Natural killer cell (primary cell): ENCODE measurements around the gene EVC. TPM values are rescaled to one million over a fixed set of nuclear protein-coding genes. Genes with fewer than 3 reads are reported as not detected.

Source experiments
- ATAC-seq, 3 donors: fragments of 150-1000 bp in 2 of 3; fragments of 200-7000 bp in 1 of 3; cut with Tn5 transposase; 1 replicate in 1 of 3; 2 replicates in 2 of 3; pipeline ENCODE4 v1.10.0; 2021; ENCODE audit warnings: mild to moderate bottlenecking in 2 of 3, moderate library complexity in 2 of 3
- DNase-seq, 2 donors: peaks; one replicate each; pipeline versions ENCODE4 v3.0.0 to v3.0.0-alpha.2; 2013 to 2021; ENCODE audit warnings: mixed read lengths in 1 of 2
- H3K27ac ChIP-seq: one replicate; pipeline ENCODE4 v1.5.1; 2013; ENCODE audit warnings: mild to moderate bottlenecking, low read length
- H3K27me3 ChIP-seq: one replicate; pipeline ENCODE4 v1.6.1; 2013; ENCODE audit warnings: low read length; ENCODE audit not compliant: control insufficient read depth, insufficient read depth
- H3K36me3 ChIP-seq: one replicate; pipeline ENCODE4 v1.6.1; 2013; ENCODE audit warnings: low read length; ENCODE audit not compliant: control insufficient read depth, insufficient read depth
- H3K4me1 ChIP-seq: one replicate; pipeline ENCODE4 v1.6.1; 2013; ENCODE audit warnings: low read length; ENCODE audit not compliant: control insufficient read depth, insufficient read depth
- H3K4me3 ChIP-seq: one replicate; pipeline ENCODE4 v1.5.1; 2013; ENCODE audit warnings: low read length
- H3K9me3 ChIP-seq: one replicate; pipeline ENCODE4 v1.6.1; 2013; ENCODE audit warnings: low read length; ENCODE audit not compliant: control insufficient read depth, insufficient read depth
- H3K27ac Mint-ChIP-seq, 2 donors: one replicate each; pipeline ENCODE4 v1.8.0; 2022; ENCODE audit warnings: mild to moderate bottlenecking in 2 of 2, mixed read lengths in 2 of 2, moderate library complexity in 1 of 2
- H3K27me3 Mint-ChIP-seq, 2 donors: one replicate each; pipeline ENCODE4 v1.8.0; 2022; ENCODE audit warnings: low read depth in 2 of 2, mixed read lengths in 2 of 2
- H3K36me3 Mint-ChIP-seq: one replicate; pipeline ENCODE4 v1.8.0; 2022; ENCODE audit warnings: mixed read lengths
- H3K4me1 Mint-ChIP-seq, 2 donors: one replicate each; pipeline ENCODE4 v1.8.0; 2022; ENCODE audit warnings: mixed read lengths in 2 of 2
- H3K4me3 Mint-ChIP-seq: one replicate; pipeline ENCODE4 v1.8.0; 2022; ENCODE audit warnings: mild to moderate bottlenecking, moderate library complexity, mixed read lengths
- H3K9me3 Mint-ChIP-seq, 2 donors: one replicate each; pipeline ENCODE4 v1.8.0; 2022; ENCODE audit warnings: mixed read lengths in 2 of 2
- WGBS: methylation state at CpG from one replicate; pipeline ENCODE4 v1.1.7; 2013; ENCODE audit warnings: missing lambda C conversion rate; ENCODE audit not compliant: insufficient coverage; 5-methylcytosine and 5-hydroxymethylcytosine counted together
- intact Hi-C: fragments of 100-400 bp; cut with micrococcal nuclease; formaldehyde crosslinking; loops from one replicate; pipeline ENCODE4 v1.14.2; 2022
- total RNA-seq, 4 donors: library from RNA; stranded (reverse); fragments of 120-200 nt in 1 of 4; gene quantifications; one replicate each; pipeline versions ENCODE4 v1.2.3 to v1.2.4, GENCODE V29; 2013 to 2022
- TF ChIP-seq, protein P1 (sequence below): fragments of 200-600 bp; IDR thresholded peaks from one replicate; pipeline ENCODE4 v1.8.0; 2022; ENCODE audit warnings: antibody characterized with exemption

The EVC gene
- total RNA-seq, 3 donors from 2014 or later (not counting 1 experiment from before 2014, with no cell fraction given), result 0.18 to 2.9 (median 0.42) TPM

- Mint-ChIP-seq H3K4me1 (no peaks in the 10 kb centered on the region), H3K27ac (no peak overlapping the region), H3K36me3 (no peaks in the 10 kb centered on the region), H3K27me3 (no peaks in the 10 kb centered on the region), H3K4me3 (no peak overlapping the region), H3K9me3 (no peaks in the 10 kb centered on the region)
- DNase-seq, result no peak
- Histone ChIP-seq H3K36me3 (no peaks in the 10 kb centered on the region), H3K27ac (no peak overlapping the region), H3K4me1 (no peaks in the 10 kb centered on the region), H3K4me3 (no peak overlapping the region), H3K27me3 (no peaks in the 10 kb centered on the region), H3K9me3 (no peaks in the 10 kb centered on the region)
- 94% methylated on average over 9 of the region's 9 CpGs for WGBS
- intact Hi-C loops, result no loop called here
- TF ChIP-seq, protein P1, sequence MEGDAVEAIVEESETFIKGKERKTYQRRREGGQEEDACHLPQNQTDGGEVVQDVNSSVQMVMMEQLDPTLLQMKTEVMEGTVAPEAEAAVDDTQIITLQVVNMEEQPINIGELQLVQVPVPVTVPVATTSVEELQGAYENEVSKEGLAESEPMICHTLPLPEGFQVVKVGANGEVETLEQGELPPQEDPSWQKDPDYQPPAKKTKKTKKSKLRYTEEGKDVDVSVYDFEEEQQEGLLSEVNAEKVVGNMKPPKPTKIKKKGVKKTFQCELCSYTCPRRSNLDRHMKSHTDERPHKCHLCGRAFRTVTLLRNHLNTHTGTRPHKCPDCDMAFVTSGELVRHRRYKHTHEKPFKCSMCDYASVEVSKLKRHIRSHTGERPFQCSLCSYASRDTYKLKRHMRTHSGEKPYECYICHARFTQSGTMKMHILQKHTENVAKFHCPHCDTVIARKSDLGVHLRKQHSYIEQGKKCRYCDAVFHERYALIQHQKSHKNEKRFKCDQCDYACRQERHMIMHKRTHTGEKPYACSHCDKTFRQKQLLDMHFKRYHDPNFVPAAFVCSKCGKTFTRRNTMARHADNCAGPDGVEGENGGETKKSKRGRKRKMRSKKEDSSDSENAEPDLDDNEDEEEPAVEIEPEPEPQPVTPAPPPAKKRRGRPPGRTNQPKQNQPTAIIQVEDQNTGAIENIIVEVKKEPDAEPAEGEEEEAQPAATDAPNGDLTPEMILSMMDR, result no peak
- no peak for ATAC-seq
These were observed 25.7 kb upstream of the EVC start for GRCh38 chr4:5685296-5685695.

- Mint-ChIP-seq H3K4me3 (no peak overlapping the region), H3K36me3 (no peaks in the 10 kb centered on the region)
These were observed 24.7 kb upstream of the EVC start for GRCh38 chr4:5686338-5686737.

DNA sequence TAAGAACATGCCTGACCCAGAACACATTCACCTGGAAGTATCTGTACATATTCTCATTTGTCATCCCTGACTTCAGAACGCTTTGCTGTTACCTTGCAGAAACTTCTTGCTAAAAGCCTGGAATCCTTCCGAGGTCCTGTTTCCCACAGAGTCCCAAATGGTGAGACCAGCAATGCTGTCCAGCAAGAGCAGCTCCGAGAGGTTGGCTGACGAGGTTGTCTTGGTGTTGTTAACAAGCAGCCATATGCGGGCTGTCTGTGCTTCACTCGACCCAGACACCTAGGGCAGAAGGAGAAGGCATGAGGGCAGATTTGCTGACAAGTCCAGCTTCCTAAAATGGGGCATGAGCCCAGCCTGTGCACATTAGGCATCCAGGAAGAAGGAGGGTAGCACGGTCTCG, 21.9 kb upstream of the EVC start:
- TF ChIP-seq, protein P1, result no peak
- no peak for ATAC-seq
- Mint-ChIP-seq H3K4me3 (no peak overlapping the region), H3K4me1 (no peaks in the 10 kb centered on the region), H3K27me3 (no peaks in the 10 kb centered on the region), H3K27ac (no peak overlapping the region), H3K36me3 (no peaks in the 10 kb centered on the region), H3K9me3 (no peaks in the 10 kb centered on the region)
- H3K4me3 ChIP-seq, result no peak overlapping the region
- no peak overlapping the region for H3K27ac ChIP-seq
- H3K36me3 ChIP-seq, result no peaks in the 10 kb centered on the region
- H3K9me3 ChIP-seq, result no peaks in the 10 kb centered on the region
- no peaks in the 10 kb centered on the region for H3K4me1 ChIP-seq
- DNase-seq, result no peak
- no peaks in the 10 kb centered on the region for H3K27me3 ChIP-seq
- intact Hi-C loops, result no loop called here
- WGBS, result 88% methylated on average over 8 of the region's 8 CpGs

More at GRCh38 chr4:5686338-5686737, 24.7 kb upstream of the EVC start:
- H3K4me1 ChIP-seq, result no peaks in the 10 kb centered on the region
- H3K9me3 ChIP-seq, result no peaks in the 10 kb centered on the region
- Mint-ChIP-seq H3K27me3 (no peaks in the 10 kb centered on the region), H3K4me1 (no peaks in the 10 kb centered on the region), H3K9me3 (no peaks in the 10 kb centered on the region), H3K27ac (no peak overlapping the region)
- H3K36me3 ChIP-seq, result no peaks in the 10 kb centered on the region
- no peaks in the 10 kb centered on the region for H3K27me3 ChIP-seq
- intact Hi-C loops, result no loop called here
- ATAC-seq (no peak), DNase-seq (no peak)
- no peak overlapping the region for H3K27ac ChIP-seq
- WGBS, result 82% methylated on average over 4 of the region's 6 CpGs
- no peak overlapping the region for H3K4me3 ChIP-seq
- TF ChIP-seq, protein P1, result no peak

DNA sequence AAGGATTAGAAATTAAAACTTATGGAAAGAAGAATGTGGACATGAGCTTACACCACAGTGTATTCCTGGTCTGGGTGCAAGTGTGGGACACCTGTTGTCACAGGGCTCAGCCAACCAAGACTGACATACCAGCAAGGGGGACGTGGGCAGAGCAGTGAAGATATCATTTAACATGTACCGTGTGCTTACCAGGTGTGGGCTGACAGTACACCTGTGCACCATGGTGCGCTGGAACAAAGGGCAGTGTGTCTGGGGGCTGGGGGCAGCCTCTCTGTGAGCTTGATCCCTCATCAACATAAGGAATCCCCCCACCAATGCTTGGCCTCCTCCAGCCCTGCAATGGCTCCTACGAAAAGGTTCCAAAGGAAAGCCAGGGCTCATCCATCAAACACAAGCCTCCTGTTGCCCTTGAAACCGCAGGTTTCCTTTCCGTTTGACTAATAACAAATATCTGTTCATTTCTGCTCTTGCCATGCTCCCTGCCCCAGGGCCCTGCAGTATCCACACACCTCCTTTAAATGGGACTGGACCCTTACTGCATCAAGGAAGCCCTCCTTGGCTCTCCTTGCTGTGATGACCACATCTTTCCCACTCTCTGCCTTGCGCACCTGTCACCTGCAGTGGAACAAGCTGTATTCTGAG, 19.4 kb upstream of the EVC start:
- H3K9me3 ChIP-seq, result no peaks in the 10 kb centered on the region
- no peak overlapping the region for H3K27ac ChIP-seq
- no peaks in the 10 kb centered on the region for H3K36me3 Mint-ChIP-seq
- H3K27me3 ChIP-seq, result no peaks in the 10 kb centered on the region
- no peaks in the 10 kb centered on the region for H3K9me3 Mint-ChIP-seq
- H3K36me3 ChIP-seq, result no peaks in the 10 kb centered on the region
- H3K27ac Mint-ChIP-seq, result no peak overlapping the region
- no peaks in the 10 kb centered on the region for H3K4me1 Mint-ChIP-seq
- TF ChIP-seq, protein P1, result no peak
- no peak overlapping the region for H3K4me3 ChIP-seq
- DNase-seq (no peak), ATAC-seq (no peak)
- intact Hi-C loops, result no loop called here
- H3K4me3 Mint-ChIP-seq, result no peak overlapping the region
- H3K4me1 ChIP-seq, result no peaks in the 10 kb centered on the region
- no peaks in the 10 kb centered on the region for H3K27me3 Mint-ChIP-seq
- WGBS, result 84% methylated on average over 7 of the region's 7 CpGs
